SIG-M5 (cell line): Measurements from ENCODE around the gene SPATA31C1.
"Not testable (repeated sequence)": the region's sequence is repeated elsewhere in the genome, so short reads cannot be mapped to it uniquely, and the experiment has no call there.

Source experiments
- DNase-seq: peaks from one replicate; lab custom pipeline; 2025; lab: John Stamatoyannopoulos, UW

SPATA31C1 gene

GRCh38 chr9:87917662-87918061 is at the start of gene SPATA31C1:
Gene SPATA31C1 (plus strand): TSS chr9:87917962.
- DNase-seq: not testable (repeated sequence)

GRCh38 chr9:87868175-87868574 is 49.6 kb upstream of the SPATA31C1 start:
- no peak for DNase-seq

GRCh38 chr9:87868635-87869034 is 49.1 kb upstream of the SPATA31C1 start:
- no peak for DNase-seq

GRCh38 chr9:87869082-87869481 is 48.7 kb upstream of the SPATA31C1 start:
- DNase-seq: no peak

- DNase-seq: no peak
Observed at GRCh38 chr9:87871425-87872078, 46.2 kb upstream of the SPATA31C1 start.

GRCh38 chr9:87872079-87872624 is 45.6 kb upstream of the SPATA31C1 start:
- no peak for DNase-seq

GRCh38 chr9:87873607-87874303 is 44.0 kb upstream of the SPATA31C1 start:
- no peak for DNase-seq

- no peak for DNase-seq
Observed at GRCh38 chr9:87874304-87874623, 43.5 kb upstream of the SPATA31C1 start.

- DNase-seq: no peak
Observed at GRCh38 chr9:87875060-87875459, 42.7 kb upstream of the SPATA31C1 start.

GRCh38 chr9:87875831-87876545 is 41.8 kb upstream of the SPATA31C1 start:
- no peak for DNase-seq

GRCh38 chr9:87876708-87877107 is 41.1 kb upstream of the SPATA31C1 start:
- no peak for DNase-seq

- no peak for DNase-seq
Observed at GRCh38 chr9:87878989-87879511, 38.7 kb upstream of the SPATA31C1 start.

GRCh38 chr9:87880116-87880515 is 37.6 kb upstream of the SPATA31C1 start:
- DNase-seq: no peak

- DNase-seq: no peak
Observed at GRCh38 chr9:87880683-87881082, 37.1 kb upstream of the SPATA31C1 start.

- no peak for DNase-seq
Observed at GRCh38 chr9:87882627-87883026, 35.1 kb upstream of the SPATA31C1 start, which contains the start of gene SPATA31E1. Gene SPATA31E1 (plus strand): TSS chr9:87882877. CDS start chr9:87882892, 15 bp downstream.

- DNase-seq: no peak
Observed at GRCh38 chr9:87883274-87883673, 34.5 kb upstream of the SPATA31C1 start.

GRCh38 chr9:87883990-87884389 is 33.8 kb upstream of the SPATA31C1 start:
- no peak for DNase-seq

GRCh38 chr9:87884578-87885459 is 32.9 kb upstream of the SPATA31C1 start:
- no peak for DNase-seq

GRCh38 chr9:87885484-87886189 is 32.1 kb upstream of the SPATA31C1 start:
- DNase-seq: no peak

GRCh38 chr9:87886210-87886932 is 31.4 kb upstream of the SPATA31C1 start:
- no peak for DNase-seq
